ENCODE results near the gene ABHD2.
A peak's percentile ranks its signal among the peaks of the same experiment; 100 is the strongest.
"Not testable (repeated sequence)": the region's sequence is repeated elsewhere in the genome, so short reads cannot be mapped to it uniquely, and the experiment has no call there.

The ABHD2 gene

GRCh38 chr15:89087830-89088604 is at the start of gene ABHD2:
Gene ABHD2 (plus strand): TSS chr15:89088456. CDS start chr15:89116328, 27,872 bp downstream.
- DNase-seq: peak; percentile 94

- no peak for DNase-seq
These were observed 49.1 kb upstream of the ABHD2 start for GRCh38 chr15:89039142-89039541.

GRCh38 chr15:89041507-89041906 is 46.7 kb upstream of the ABHD2 start:
- no peak for DNase-seq

GRCh38 chr15:89042387-89042786 is 45.9 kb upstream of the ABHD2 start:
- DNase-seq: no peak

GRCh38 chr15:89043031-89044002 is 44.9 kb upstream of the ABHD2 start:
- DNase-seq: no peak

- DNase-seq: not testable (repeated sequence)
These were observed 39.1 kb upstream of the ABHD2 start for GRCh38 chr15:89049016-89049666.

- DNase-seq: no peak
These were observed 36.4 kb upstream of the ABHD2 start for GRCh38 chr15:89051875-89052274.

GRCh38 chr15:89052474-89052873 is 35.8 kb upstream of the ABHD2 start:
- no peak for DNase-seq

GRCh38 chr15:89054873-89055272 is 33.4 kb upstream of the ABHD2 start:
- DNase-seq: no peak

- DNase-seq: peak; percentile 47
These were observed 30.6 kb upstream of the ABHD2 start for GRCh38 chr15:89057506-89058133.

- no peak for DNase-seq
These were observed 29.9 kb upstream of the ABHD2 start for GRCh38 chr15:89058376-89058775.

- no peak for DNase-seq
These were observed 29.3 kb upstream of the ABHD2 start for GRCh38 chr15:89058876-89059405.

GRCh38 chr15:89066280-89066679 is 22.0 kb upstream of the ABHD2 start:
- DNase-seq: no peak

GRCh38 chr15:89067751-89068150 is 20.5 kb upstream of the ABHD2 start:
- DNase-seq: no peak

- no peak for DNase-seq
These were observed 19.9 kb upstream of the ABHD2 start for GRCh38 chr15:89068325-89068784.

- DNase-seq: no peak
These were observed 17.8 kb upstream of the ABHD2 start for GRCh38 chr15:89070197-89071124.

- DNase-seq: no peak
These were observed 16.8 kb upstream of the ABHD2 start for GRCh38 chr15:89071471-89071870.

- DNase-seq: no peak
These were observed 15.9 kb upstream of the ABHD2 start for GRCh38 chr15:89072277-89072869.

- no peak for DNase-seq
These were observed 13.7 kb upstream of the ABHD2 start for GRCh38 chr15:89074402-89075012.

GRCh38 chr15:89075101-89075640 is 13.1 kb upstream of the ABHD2 start:
- no peak for DNase-seq

Measured in NCI-H510A treated with DMSO at 0.1 percent for 48 hours (cell line).